SK-N-SH (cell line): ENCODE results near the gene GPR18. TPM values are rescaled to one million over a fixed set of nuclear protein-coding genes. Genes with fewer than 3 reads are reported as not detected.

Experiments
- CTCF ChIA-PET: fragments of 300-600, 350-600 bp; formaldehyde crosslinking; extraction: SDS; loops from one replicate; lab custom pipeline; 2021; lab: Yijun Ruan, JAX
- POLR2A ChIA-PET: fragments of 350-600 bp; sonication (Branson Sonifier 250); formaldehyde crosslinking; extraction: SDS; loops from one replicate; lab custom pipeline; 2020; ENCODE audit warnings: antibody characterized with exemption, inconsistent platforms; lab: Yijun Ruan, JAX
- DNase-seq: peaks from one replicate; pipeline ENCODE4 v3.0.0; 2012
- H2AFZ ChIP-seq: fragments of 200-600 bp; sonication (generic); 2 replicates; pipeline ENCODE4 v1.8.1; 2016; ENCODE audit warnings: antibody characterized with exemption, mild to moderate bottlenecking, low read depth
- H3F3A ChIP-seq: fragments of 200-600 bp; sonication (generic); replicated peaks from 2 replicates; pipeline ENCODE3; 2016; ENCODE audit warnings: antibody characterized with exemption, mild to moderate bottlenecking; ENCODE audit not compliant: insufficient read depth
- H3K27ac ChIP-seq, 2 experiments: fragments of 200-500 bp in 1 of 2; fragments of 200-600 bp in 1 of 2; sonication (Bioruptor generic) in 1 of 2; sonication (generic), shearing (Covaris generic) in 1 of 2; 2 replicates each; pipeline versions ENCODE4 v1.5.1 to v1.6.1; 2014 to 2016; ENCODE audit warnings: low read depth in 2 of 2, inconsistent platforms in 1 of 2, low read length in 1 of 2, mild to moderate bottlenecking in 1 of 2, mixed read lengths in 1 of 2
- H3K27me3 ChIP-seq: fragments of 200-600 bp; sonication (generic), shearing (Covaris generic); 2 replicates; pipeline ENCODE4 v1.6.1; 2016; ENCODE audit warnings: mixed run types; ENCODE audit not compliant: insufficient read depth
- H3K36me3 ChIP-seq, 2 experiments: fragments of 200-500 bp in 1 of 2; fragments of 200-600 bp in 1 of 2; sonication (Bioruptor generic) in 1 of 2; sonication (generic) in 1 of 2; replicated peaks in 1 of 2; 2 replicates each; pipeline versions ENCODE3 to v1.5.1; 2014 to 2016; ENCODE audit warnings: low read length in 1 of 2, mild to moderate bottlenecking in 1 of 2; ENCODE audit not compliant: insufficient read depth in 2 of 2, control insufficient read depth in 1 of 2
- H3K4me1 ChIP-seq, 2 experiments: fragments of 200-500 bp in 1 of 2; fragments of 200-600 bp in 1 of 2; sonication (Bioruptor generic) in 1 of 2; sonication (generic), shearing (Covaris generic) in 1 of 2; 2 replicates each; pipeline versions ENCODE4 v1.5.1 to v1.6.1; 2014 to 2016; ENCODE audit warnings: low read depth in 1 of 2, low read length in 1 of 2, mixed run types in 1 of 2; ENCODE audit not compliant: insufficient read depth in 2 of 2, control insufficient read depth in 1 of 2
- H3K4me2 ChIP-seq: fragments of 200-600 bp; sonication (generic), shearing (Covaris generic); 2 replicates; pipeline ENCODE4 v1.6.1; 2017; ENCODE audit warnings: mixed run types
- H3K4me3 ChIP-seq, 2 experiments: fragments of 200-500 bp in 1 of 2; fragments of 200-600 bp in 1 of 2; sonication (Bioruptor generic) in 1 of 2; sonication (generic), shearing (Covaris generic) in 1 of 2; 2 replicates each; pipeline versions ENCODE4 v1.5.1 to v1.8.1; 2014 to 2016; ENCODE audit warnings: low read depth in 2 of 2, inconsistent platforms in 1 of 2, low read length in 1 of 2, mild to moderate bottlenecking in 1 of 2, mixed read lengths in 1 of 2, moderate library complexity in 1 of 2
- H3K79me2 ChIP-seq: fragments of 200-600 bp; sonication (generic); 2 replicates; pipeline ENCODE4 v1.8.1; 2017; ENCODE audit warnings: mild to moderate bottlenecking; ENCODE audit not compliant: insufficient read depth
- H3K9ac ChIP-seq: fragments of 200-600 bp; sonication (generic); 2 replicates; pipeline ENCODE4 v1.6.1; 2017; ENCODE audit warnings: mixed run types
- H3K9me2 ChIP-seq: fragments of 200-600 bp; sonication (generic); 2 replicates; pipeline ENCODE4 v1.6.1; 2017; ENCODE audit warnings: mixed run types
- H3K9me3 ChIP-seq: fragments of 200-600 bp; sonication (generic); 2 replicates; pipeline ENCODE4 v1.6.1; 2017; ENCODE audit warnings: mixed run types, mild to moderate bottlenecking, moderate library complexity
- H4K20me1 ChIP-seq: fragments of 200-600 bp; sonication (generic); 2 replicates; pipeline ENCODE4 v1.6.1; 2017; ENCODE audit warnings: mild to moderate bottlenecking, mixed run types; ENCODE audit not compliant: insufficient read depth
- ELF1 ChIP-seq: IDR thresholded peaks from 2 replicates; pipeline ENCODE4 v1.4.0; 2012
- EP300 ChIP-seq, 2 experiments: IDR thresholded peaks; 2 replicates each; pipeline versions ENCODE4 v1.4.0 to v1.6.1; 2012; ENCODE audit warnings: borderline replicate concordance in 1 of 2, low read depth in 1 of 2, low read length in 1 of 2
- FOXJ3 ChIP-seq: sonication (generic); formaldehyde crosslinking; IDR thresholded peaks from 2 replicates; pipeline ENCODE4 v1.5.1; 2020; ENCODE audit warnings: mild to moderate bottlenecking, missing genetic modification reagents
- FOXM1 ChIP-seq: IDR thresholded peaks from 2 replicates; pipeline ENCODE4 v1.4.0; 2012; ENCODE audit warnings: low read depth, mild to moderate bottlenecking
- GABPA ChIP-seq: IDR thresholded peaks from 2 replicates; pipeline ENCODE4 v1.4.0; 2012; ENCODE audit warnings: low read depth, mild to moderate bottlenecking
- IRF3 ChIP-seq: fragments of 150-350 bp; IDR thresholded peaks from 2 replicates; pipeline ENCODE4 v1.6.1; 2016; ENCODE audit warnings: mild to moderate bottlenecking, low read depth, low read length
- MAX ChIP-seq: IDR thresholded peaks from 2 replicates; pipeline ENCODE4 v1.4.0; 2012; ENCODE audit warnings: low read depth
- MEF2A ChIP-seq: IDR thresholded peaks from 2 replicates; pipeline ENCODE4 v1.4.0; 2012; ENCODE audit warnings: low read depth, borderline replicate concordance
- NRF1 ChIP-seq: IDR thresholded peaks from 2 replicates; pipeline ENCODE4 v1.6.1; 2012; ENCODE audit warnings: low read depth, mild to moderate bottlenecking, low read length
- RFX5 ChIP-seq: IDR thresholded peaks from 2 replicates; pipeline ENCODE4 v1.6.1; 2012; ENCODE audit warnings: mild to moderate bottlenecking, improper control_type of control experiment, low read length
- RXRA ChIP-seq: IDR thresholded peaks from 2 replicates; pipeline ENCODE4 v1.4.0; 2012; ENCODE audit warnings: low read depth, mild to moderate bottlenecking, borderline replicate concordance
- SIN3A ChIP-seq: IDR thresholded peaks from 2 replicates; pipeline ENCODE4 v1.6.1; 2012; ENCODE audit warnings: low read depth, mild to moderate bottlenecking, low read length, moderate library complexity, borderline replicate concordance
- TCF12 ChIP-seq: IDR thresholded peaks from 2 replicates; pipeline ENCODE4 v1.4.0; 2012
- YY1 ChIP-seq: IDR thresholded peaks from 2 replicates; pipeline ENCODE4 v1.4.0; 2012; ENCODE audit warnings: low read depth, mild to moderate bottlenecking
- WGBS: methylation state at CpG from one replicate; pipeline ENCODE4 v1.1.6; 2017; ENCODE audit warnings: low lambda C conversion rate; 5-methylcytosine and 5-hydroxymethylcytosine counted together
- polyA plus RNA-seq, 3 experiments: library from polyadenylated mRNA; depleted of rRNA; stranded (reverse); fragments of >200 nt; gene quantifications; 2 replicates each; pipeline ENCODE4 v1.2.3, GENCODE V29; 2012
- TF ChIP-seq, protein P1 (sequence below): IDR thresholded peaks from 2 replicates; pipeline ENCODE4 v1.4.0; 2012; ENCODE audit warnings: low read depth, borderline replicate concordance
- TF ChIP-seq, protein P2 (sequence below): fragments of 200-600 bp; sonication (generic); IDR thresholded peaks from 2 replicates; pipeline ENCODE4 v1.6.1; 2017; ENCODE audit warnings: antibody characterized with exemption, mild to moderate bottlenecking, moderate library complexity

Gene GPR18
- polyA plus RNA-seq, 1 of the 3 experiments (the other 2 are of a cell fraction): not detected

DNA sequence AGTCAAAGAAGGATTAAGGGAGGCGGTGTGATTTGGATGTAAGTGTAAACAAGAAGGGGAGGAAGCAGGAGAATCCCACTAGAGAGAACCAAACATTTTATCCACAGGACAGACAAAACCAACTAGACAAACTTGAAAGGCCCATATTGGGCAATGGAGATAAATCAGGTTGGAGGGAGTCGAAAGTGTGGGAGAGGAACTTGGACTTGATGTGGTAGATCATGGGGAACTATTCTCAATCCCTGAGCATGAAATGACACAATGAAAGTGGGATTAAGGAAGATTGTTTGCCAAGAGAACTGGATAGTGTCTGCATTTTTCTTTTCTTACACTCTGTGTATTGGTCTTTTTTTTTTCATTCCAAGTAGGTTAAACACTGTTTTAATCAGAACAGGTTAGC is 31.1 kb upstream of the GPR18 start:
- no peaks in the 10 kb centered on the region for H3K9me3 ChIP-seq
- H3K27me3 ChIP-seq: no peaks in the 10 kb centered on the region
- H3K4me3 ChIP-seq: no peak overlapping the region
- TF ChIP-seq FOXM1 (no peak), ELF1 (no peak)
- no peaks in the 10 kb centered on the region for H3K79me2 ChIP-seq
- 94% methylated on average over 2 of the region's 2 CpGs for WGBS
- H3K9ac ChIP-seq: no peak overlapping the region
- ChIA-PET POLR2A (no interaction called here), CTCF (interaction anchor here (1.0 to 2.4 kb wide), 3 partner anchors 11 to 57 kb away, joined by 3 to 8 read pairs (median 4); no protein-coding TSS in a partner anchor)
- H3K36me3 ChIP-seq: peaks cover 0 to 8% of the 10 kb centered on the region in 2 experiments
- DNase-seq: no peak
- H2AFZ ChIP-seq: no peak overlapping the region
- H3K4me2 ChIP-seq: no peak overlapping the region
- peaks cover 0 to 3% of the 10 kb centered on the region in 2 experiments; a peak in 1 of 4 replicates for H3K4me1 ChIP-seq
- no peaks in the 10 kb centered on the region for H3F3A ChIP-seq
- no peaks in the 10 kb centered on the region for H4K20me1 ChIP-seq
- H3K27ac ChIP-seq: no peak overlapping the region
- no peaks in the 10 kb centered on the region for H3K9me2 ChIP-seq

DNA sequence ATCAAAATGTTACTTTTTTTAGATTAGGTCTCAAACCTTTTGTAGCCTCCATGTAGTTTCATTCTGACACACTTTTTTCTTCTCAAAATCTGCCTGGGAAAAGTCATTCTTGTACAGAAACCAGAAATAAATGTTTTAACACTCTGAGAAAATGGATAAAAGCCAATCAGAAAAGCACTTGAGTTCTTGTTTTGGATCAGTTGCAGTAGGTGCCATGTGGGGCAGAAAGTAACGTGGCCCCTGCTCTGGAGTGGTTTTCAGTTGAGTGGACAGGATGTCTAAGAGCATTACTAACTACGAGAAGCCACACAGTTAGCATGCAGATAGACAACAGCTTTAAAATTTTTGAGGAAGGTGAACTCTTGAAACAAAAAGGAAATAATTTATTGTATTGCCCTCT is 29.9 kb upstream of the GPR18 start:
- peaks cover 2% of the 10 kb centered on the region for H3F3A ChIP-seq
- peaks cover under 1% of the 10 kb centered on the region; the same call in 1 of the 2 replicates for H4K20me1 ChIP-seq
- WGBS: 97% methylated on average over 2 of the region's 2 CpGs
- no peak overlapping the region for H3K27ac ChIP-seq
- ChIA-PET POLR2A (no interaction called here), CTCF (interaction anchor here (1.0 to 2.4 kb wide), 4 partner anchors 12 to 56 kb away, joined by 3 to 8 read pairs (median 4); no protein-coding TSS in a partner anchor)
- peaks cover 0 to 8% of the 10 kb centered on the region in 2 experiments for H3K36me3 ChIP-seq
- no peaks in the 10 kb centered on the region for H3K27me3 ChIP-seq
- peaks cover under 1 to 3% of the 10 kb centered on the region in 2 experiments; a peak in 2 of 4 replicates for H3K4me1 ChIP-seq
- no peak for DNase-seq
- H3K4me3 ChIP-seq: no peak overlapping the region
- no peak overlapping the region for H2AFZ ChIP-seq
- TF ChIP-seq TCF12 (no peak), IRF3 (no peak), RXRA (no peak)
- no peaks in the 10 kb centered on the region for H3K9me2 ChIP-seq
- H3K79me2 ChIP-seq: no peaks in the 10 kb centered on the region
- no peak overlapping the region for H3K9ac ChIP-seq
- no peaks in the 10 kb centered on the region for H3K9me3 ChIP-seq
- no peak overlapping the region for H3K4me2 ChIP-seq

DNA sequence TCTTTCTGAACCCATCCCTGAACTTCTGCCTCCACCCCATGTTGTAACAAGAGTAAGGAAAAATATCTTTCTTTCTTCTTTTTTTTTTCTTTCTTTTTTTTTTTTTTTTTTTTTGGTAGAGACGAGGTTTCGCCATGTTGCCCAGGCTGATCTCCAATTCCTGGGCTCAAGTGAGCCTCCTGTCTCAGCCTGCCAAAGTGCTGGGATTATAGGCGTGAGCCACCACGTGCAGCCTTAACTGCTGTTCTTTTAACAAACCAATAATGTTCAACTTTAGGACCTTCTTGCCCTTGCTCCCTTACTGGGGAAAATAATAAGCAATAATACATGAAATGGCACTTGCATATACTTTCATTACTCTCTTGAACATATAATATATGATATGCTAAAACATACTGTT is 29.4 kb upstream of the GPR18 start:
- ChIA-PET CTCF (interaction anchor here (1.3 to 2.4 kb wide), 2 partner anchors 11 to 21 kb away, joined by 3 to 8 read pairs; no protein-coding TSS in a partner anchor), POLR2A (no interaction called here)
- TF ChIP-seq ELF1: no peak
- no peak for TF ChIP-seq FOXJ3 (CRISPR knock-in tag)
- TF ChIP-seq GABPA: no peak
- TF ChIP-seq RFX5: no peak
- no peak for TF ChIP-seq TCF12
- TF ChIP-seq, protein P1, sequence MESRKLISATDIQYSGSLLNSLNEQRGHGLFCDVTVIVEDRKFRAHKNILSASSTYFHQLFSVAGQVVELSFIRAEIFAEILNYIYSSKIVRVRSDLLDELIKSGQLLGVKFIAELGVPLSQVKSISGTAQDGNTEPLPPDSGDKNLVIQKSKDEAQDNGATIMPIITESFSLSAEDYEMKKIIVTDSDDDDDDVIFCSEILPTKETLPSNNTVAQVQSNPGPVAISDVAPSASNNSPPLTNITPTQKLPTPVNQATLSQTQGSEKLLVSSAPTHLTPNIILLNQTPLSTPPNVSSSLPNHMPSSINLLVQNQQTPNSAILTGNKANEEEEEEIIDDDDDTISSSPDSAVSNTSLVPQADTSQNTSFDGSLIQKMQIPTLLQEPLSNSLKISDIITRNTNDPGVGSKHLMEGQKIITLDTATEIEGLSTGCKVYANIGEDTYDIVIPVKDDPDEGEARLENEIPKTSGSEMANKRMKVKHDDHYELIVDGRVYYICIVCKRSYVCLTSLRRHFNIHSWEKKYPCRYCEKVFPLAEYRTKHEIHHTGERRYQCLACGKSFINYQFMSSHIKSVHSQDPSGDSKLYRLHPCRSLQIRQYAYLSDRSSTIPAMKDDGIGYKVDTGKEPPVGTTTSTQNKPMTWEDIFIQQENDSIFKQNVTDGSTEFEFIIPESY: no peak
- TF ChIP-seq EP300 (IDR thresholded peaks at IDR 0.05; ENCODE audit: borderline replicate concordance in 1 of 2, low read depth in 1 of 2, low read length in 1 of 2): no peak
- no peak for TF ChIP-seq SIN3A
- no peak for TF ChIP-seq MEF2A
- TF ChIP-seq YY1: no peak
- TF ChIP-seq, protein P2, sequence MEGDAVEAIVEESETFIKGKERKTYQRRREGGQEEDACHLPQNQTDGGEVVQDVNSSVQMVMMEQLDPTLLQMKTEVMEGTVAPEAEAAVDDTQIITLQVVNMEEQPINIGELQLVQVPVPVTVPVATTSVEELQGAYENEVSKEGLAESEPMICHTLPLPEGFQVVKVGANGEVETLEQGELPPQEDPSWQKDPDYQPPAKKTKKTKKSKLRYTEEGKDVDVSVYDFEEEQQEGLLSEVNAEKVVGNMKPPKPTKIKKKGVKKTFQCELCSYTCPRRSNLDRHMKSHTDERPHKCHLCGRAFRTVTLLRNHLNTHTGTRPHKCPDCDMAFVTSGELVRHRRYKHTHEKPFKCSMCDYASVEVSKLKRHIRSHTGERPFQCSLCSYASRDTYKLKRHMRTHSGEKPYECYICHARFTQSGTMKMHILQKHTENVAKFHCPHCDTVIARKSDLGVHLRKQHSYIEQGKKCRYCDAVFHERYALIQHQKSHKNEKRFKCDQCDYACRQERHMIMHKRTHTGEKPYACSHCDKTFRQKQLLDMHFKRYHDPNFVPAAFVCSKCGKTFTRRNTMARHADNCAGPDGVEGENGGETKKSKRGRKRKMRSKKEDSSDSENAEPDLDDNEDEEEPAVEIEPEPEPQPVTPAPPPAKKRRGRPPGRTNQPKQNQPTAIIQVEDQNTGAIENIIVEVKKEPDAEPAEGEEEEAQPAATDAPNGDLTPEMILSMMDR: no peak
- no peak for TF ChIP-seq NRF1
- TF ChIP-seq MAX: no peak

More for the DNA sequence above, 29.4 kb upstream of the GPR18 start:
- Histone ChIP-seq H3K4me3 (no peak overlapping the region), H4K20me1 (peaks cover 5% of the 10 kb centered on the region; the same call in 1 of the 2 replicates), H3K4me1 (peaks cover 3 to 6% of the 10 kb centered on the region in 2 experiments; a peak in 3 of 4 replicates), H3K27ac (no peak overlapping the region), H3K27me3 (no peaks in the 10 kb centered on the region), H3K9ac (no peak overlapping the region), H3K4me2 (no peak overlapping the region), H3K79me2 (no peaks in the 10 kb centered on the region), H3K9me2 (no peaks in the 10 kb centered on the region), H3K9me3 (no peaks in the 10 kb centered on the region), H3F3A (peaks cover 8% of the 10 kb centered on the region), H2AFZ (no peak overlapping the region), H3K36me3 (peaks cover 0 to 8% of the 10 kb centered on the region in 2 experiments)
- DNase-seq: no peak
- WGBS: 100% methylated on average over 4 of the region's 4 CpGs
